Suppressor macrophage treated with lipopolysaccharide for 4 hours (primary cell): ENCODE results near the gene SYT15.
"Not testable (repeated sequence)": the region's sequence is repeated elsewhere in the genome, so short reads cannot be mapped to it uniquely, and the experiment has no call there.

Experiments
- DNase-seq: peaks from one replicate; pipeline ENCODE4 v3.0.0-alpha.2; 2020

The SYT15 gene

GRCh38 chr10:46594453-46595063, 15.6 kb downstream of the SYT15 start:
- DNase-seq: not testable (repeated sequence)

DNA sequence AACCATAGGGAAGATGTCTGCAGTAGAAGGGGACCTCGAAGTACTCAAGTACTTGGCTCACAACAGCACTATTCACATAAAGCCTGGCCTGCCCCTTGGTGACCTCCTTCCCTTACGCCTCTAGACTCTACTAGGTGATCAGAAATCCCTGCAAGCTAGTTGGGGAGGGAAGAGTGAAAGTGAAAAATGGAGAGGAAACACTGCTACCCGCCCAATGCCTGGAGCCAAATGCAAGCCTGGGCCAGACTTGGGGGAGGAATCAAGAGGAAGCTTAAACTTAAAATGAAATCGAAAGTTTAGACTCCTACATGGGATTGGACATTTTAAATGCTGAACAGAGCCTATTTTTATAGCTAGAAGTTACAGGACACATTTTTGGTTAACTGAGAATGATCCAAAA, 17.6 kb downstream of the SYT15 start:
- peak; percentile 57 for DNase-seq

GRCh38 chr10:46597616-46598246, 18.8 kb downstream of the SYT15 start:
- DNase-seq: not testable (repeated sequence)

DNA sequence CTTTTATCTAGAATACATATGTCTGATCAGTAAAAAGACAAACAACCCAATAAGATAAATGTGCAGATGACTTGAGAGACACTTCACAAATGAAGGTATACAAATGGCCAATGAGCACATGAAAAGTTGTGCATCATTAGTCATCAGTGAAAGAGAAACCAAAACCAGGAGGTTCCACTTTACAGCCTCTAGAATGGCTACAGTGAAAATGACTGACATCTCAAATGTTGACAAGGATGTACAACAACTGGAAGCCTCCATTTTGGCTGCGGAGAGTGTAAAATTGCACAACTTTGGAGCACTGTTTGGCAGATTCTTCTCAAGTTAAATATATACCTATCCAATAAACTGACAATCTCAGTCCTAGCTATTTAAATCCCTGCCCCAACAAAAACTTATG, 21.6 kb downstream of the SYT15 start:
- not testable (repeated sequence) for DNase-seq

GRCh38 chr10:46615540-46615939, 36.6 kb downstream of the SYT15 start:
- not testable (repeated sequence) for DNase-seq

GRCh38 chr10:46616227-46616626, 37.3 kb downstream of the SYT15 start:
- not testable (repeated sequence) for DNase-seq

GRCh38 chr10:46617134-46617533, 38.2 kb downstream of the SYT15 start:
- DNase-seq: peak; percentile 41

GRCh38 chr10:46617913-46618312, 39.0 kb downstream of the SYT15 start:
- not testable (repeated sequence) for DNase-seq

DNA sequence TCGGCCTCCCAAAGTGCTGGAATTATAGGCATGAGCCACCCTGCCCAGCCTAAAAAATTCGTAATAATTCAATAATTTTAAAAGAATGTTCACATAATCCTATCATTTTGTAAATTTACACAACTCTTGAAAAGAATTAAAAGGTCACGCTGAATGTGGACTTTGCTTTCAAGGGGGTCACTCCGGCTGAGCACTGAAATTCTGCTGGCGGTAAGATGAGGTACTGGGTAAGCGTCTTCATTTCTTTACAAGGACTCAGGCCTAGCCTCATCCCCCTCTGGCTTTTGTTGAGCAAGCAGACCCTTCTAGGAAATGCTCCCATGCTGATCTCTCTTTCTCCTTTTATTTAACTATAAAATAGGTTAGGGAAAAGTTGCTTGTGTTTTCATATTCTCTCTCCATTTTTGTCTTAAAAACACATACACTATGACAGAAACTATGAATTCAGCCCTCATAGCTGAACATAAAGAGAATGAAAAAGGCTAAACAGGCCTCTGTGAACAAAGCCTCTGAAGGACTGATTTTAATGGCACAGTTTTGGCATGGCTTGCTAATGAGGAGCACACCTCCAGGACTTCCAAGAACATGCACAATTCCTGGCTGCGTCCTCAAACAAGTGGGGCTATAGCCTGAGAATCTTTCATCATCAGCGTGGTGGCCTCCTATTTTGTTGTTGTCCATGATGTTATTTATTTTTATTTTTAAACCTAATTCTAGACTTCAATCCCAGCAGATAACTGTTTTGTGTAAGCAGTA, 45.1 kb downstream of the SYT15 start:
- not testable (repeated sequence) for DNase-seq

DNA sequence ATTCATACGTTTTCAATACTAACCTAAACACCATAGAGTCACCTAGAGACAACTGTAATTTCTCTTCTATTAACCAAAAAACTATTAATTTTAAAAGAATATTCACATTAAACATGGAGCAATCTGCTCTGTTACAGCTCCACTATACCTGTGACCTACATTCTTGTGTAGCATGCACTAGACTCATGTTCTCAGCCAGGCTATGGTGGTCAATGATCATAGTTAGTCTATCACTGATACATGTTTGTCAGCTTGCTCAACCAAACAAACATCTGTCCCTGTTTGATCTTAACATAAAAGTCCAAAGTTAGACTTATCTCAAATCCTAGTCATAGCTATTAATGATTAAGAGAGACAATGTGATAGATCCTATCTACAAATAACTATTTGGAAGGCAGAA, 50.9 kb downstream of the SYT15 start:
- not testable (repeated sequence) for DNase-seq

- DNase-seq: not testable (repeated sequence)
Measured at GRCh38 chr10:46630816-46631215, 51.9 kb downstream of the SYT15 start.

GRCh38 chr10:46631683-46632082, 52.8 kb downstream of the SYT15 start:
- DNase-seq: not testable (repeated sequence)

DNA sequence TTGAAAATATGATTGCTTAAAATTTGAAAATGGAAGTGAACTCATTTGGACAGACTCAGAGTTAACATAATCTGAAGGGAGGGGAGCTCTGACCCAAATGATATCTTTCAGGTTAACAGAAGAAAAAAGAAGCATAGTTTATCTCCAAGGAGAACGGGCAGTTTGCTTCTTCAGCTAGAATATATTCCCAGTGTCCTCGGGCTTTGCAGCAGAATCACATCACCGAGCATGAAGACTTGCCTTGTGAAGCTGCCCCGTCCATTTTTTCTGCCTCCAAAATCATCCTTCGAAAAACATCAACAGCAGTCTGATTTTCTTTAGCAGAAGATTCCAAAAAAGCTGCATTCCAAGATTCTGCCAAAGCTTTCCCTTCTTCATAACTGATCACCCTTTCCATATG, 55.8 kb downstream of the SYT15 start:
- DNase-seq: not testable (repeated sequence)

- not testable (repeated sequence) for DNase-seq
Measured at GRCh38 chr10:46635364-46635959, 56.5 kb downstream of the SYT15 start.

DNA sequence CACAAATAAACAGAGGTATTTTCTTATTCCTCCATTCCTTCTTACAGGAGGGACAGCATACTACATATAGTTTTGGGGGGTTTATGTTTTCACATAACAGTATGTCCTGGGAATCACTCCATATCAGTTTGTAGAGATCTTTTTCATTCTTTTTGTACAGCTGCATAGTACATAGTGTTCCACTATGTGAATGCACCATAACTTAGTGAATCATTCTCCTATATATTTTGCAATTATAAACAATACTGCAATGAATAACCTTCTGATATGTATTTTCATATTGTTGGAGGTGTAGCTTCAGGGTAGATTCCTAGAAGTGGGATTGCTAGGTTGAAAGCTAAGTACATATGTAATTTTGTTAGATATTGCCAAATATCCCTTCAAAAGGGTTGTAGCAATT, 61.1 kb downstream of the SYT15 start:
- not testable (repeated sequence) for DNase-seq
